Inferior parietal cortex (tissue), 1 donor: ENCODE data around the gene HGS.

Experiments used
- DNase-seq: peaks from one replicate; pipeline ENCODE4 v3.0.0-alpha.2; 2016; ENCODE audit errors: extremely low spot score

HGS gene

DNA sequence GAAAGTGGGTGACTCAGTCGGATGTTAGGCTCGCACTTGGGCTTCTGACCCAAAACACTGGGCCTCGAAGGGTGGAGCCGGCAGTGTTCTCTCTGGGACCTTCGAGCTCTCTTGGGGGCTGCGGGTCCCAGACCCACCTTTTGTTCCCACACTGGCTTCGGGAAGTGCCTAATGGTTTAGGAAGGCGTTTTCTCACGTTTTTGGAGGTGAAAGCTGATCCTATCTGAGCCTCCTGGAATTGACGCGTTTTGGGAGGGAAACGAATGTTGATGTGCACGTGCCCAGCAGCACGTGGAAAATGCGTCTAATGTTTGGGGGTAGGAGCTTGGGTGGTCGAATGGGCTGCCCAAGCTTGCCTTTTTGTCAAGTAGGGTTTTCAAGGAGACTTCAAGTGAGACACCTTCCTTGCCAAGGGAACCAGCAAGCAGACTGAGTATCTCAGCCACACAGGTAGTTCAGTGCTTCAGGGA lies 666 bp downstream of the HGS start:
- no peak for DNase-seq

DNA sequence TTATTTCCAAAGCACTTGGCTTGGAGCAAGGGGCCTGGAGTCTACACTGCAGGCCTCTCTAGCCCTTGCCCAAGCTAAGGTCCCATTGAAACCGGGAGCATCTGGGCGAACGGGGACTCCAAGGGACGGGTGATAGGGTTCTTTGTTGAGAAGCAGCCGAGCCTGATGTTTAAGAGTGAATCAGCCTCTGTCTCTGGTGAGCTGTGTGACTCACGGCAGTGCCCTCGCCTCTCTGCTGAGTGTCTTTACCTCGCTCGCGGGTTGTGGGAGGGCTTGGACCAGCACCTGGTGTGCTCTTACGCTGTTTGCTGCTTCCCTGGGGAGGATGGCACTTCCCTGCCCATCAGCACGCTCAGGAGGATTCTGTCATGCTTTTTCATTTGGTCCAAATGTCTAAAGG lies 1.3 kb downstream of the HGS start:
- no peak for DNase-seq

DNA sequence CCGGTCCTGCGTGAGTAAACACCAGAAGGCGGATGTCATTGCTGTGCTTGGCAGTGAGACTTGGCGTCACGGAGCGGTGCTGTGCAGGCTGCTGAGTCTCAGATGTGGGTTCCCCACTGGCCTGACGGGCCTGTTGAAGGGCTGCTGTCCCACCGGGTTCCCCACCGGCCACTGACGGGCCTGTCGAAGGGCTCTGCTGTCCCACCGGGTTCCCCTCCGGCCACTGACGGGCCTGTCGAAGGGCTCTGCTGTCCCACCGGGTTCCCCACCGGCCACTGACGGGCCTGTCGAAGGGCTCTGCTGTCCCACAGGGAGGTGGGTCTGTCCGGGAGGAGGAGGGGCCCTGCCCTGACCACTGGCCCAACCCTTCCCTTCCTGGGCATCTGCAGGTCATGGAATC lies 2.8 kb downstream of the HGS start:
- no peak for DNase-seq

DNA sequence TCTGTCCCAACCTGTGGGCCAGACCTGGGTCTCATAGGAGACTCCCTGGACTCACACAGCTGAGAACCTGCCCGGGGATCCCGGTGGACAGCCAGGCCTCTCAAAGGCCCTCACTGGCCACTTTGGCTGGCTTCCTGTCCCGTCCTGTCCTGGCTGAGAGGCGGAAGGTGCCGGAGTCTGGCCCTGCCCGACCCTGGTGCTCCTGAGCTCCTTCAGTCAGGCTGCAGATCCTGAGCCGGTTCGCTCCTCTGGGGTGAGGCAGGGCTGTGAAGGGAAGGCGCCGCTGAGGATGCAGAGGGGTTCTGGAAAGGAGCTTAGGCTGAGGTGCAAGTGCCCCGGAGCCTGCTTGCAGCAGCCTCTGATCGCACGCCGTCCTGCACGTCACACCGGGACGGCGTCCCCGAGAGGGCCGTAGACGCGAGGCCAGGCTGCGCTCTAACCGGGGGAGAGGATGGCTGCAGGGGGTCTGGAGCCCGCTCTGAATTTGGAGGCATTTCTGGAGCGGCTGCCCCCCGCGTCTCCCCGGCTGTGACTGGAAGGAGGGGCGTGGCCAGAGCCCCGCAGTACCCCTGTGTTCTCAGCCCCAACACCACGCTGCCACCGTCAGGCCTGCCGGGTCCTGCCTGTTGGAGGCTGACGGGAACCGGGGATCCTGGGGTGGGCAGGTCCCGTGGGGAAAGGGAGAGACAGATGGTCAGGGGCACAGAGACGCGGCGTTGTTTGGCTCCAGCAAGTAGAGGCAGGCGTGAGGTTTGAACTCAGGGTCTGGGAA lies 4.1 kb downstream of the HGS start:
- DNase-seq = no peak

DNA sequence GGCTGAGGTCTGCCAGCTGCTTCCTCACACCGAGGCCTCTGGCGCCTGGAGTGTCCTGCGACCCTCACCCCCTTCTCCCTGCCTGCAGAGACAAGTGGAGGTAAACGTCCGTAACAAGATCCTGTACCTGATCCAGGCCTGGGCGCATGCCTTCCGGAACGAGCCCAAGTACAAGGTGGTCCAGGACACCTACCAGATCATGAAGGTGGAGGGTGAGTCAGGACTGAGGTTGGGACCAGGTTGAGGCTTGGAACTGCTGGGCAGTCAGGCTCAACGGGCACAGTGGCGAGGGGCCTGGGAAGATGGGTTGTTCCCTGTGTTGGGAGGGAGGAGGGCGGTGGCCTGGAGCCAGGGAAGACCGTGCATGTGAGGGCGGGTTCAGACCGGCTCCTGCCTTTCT lies 4.8 kb downstream of the HGS start:
- no peak for DNase-seq

DNA sequence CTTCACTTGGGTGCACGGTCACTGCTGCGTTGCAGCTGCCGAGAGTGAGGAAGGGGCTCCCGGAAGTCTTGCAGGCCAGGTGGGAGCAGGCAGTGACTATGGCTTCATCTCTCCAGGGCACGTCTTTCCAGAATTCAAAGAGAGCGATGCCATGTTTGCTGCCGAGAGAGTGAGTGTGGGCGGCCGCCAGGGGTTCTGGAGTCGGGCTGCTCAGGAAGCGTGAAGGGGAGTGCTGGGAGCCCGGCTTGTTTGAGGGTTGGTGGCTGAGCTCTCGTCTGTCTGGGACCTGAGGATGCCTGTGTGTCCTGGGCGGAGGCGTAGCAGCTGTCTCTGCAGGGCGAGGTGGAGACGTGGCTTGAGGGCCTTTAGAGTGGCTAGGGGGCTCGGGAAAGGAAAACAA lies 6.3 kb downstream of the HGS start:
- no peak for DNase-seq

DNA sequence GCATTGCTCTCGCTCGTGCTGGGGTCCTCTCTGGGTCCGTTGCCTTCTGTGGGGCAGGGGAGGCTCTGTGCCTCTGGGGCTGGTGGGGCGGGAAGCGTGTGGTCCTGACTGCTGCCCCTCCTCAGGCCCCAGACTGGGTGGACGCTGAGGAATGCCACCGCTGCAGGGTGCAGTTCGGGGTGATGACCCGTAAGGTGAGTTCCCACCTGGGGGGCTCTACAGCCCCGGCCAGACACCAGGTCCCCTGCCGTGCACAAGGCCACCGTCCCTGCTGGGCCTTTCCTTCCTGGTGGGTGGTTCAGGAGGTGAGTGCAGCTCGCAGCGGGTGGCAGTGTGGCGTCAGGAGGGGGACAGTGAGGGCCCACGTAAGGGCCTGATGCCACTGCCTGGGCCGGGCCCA lies 6.7 kb downstream of the HGS start:
- no peak for DNase-seq

DNA sequence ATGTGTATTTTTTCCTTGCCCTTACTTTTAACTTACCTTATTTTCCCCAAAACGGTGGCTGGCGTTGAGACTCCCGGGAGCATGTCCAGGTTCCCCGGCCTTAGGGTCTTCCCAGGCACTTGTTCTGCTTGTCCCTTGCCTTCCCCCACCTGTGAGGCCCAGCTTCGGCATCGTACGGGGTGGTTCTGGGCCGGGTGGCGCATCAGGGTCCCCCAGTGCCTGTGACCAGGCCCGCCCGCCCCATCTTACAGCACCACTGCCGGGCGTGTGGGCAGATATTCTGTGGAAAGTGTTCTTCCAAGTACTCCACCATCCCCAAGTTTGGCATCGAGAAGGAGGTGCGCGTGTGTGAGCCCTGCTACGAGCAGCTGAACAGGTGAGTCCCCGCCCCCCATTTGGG lies 7.4 kb downstream of the HGS start:
- DNase-seq = no peak

DNA sequence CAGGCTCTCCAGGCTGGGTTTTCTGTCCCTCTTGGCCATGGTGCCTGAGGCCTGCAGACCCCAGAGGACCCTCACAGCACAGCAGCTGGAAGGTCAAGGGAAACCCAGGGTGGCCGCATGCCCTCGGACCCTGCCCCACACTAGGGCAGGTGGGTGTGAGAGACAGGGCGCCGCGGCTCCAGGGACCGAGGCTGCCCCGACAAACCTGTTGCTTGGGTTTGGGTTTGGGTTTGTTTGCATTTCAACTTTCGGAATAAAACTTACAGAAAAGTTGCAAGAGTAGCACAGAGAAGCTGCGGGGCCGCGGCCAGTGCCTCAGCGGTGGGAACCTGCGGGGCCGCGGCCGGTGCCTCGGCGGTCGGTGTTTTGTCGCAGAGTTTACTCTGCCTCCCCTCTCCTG lies 7.8 kb downstream of the HGS start:
- DNase-seq = no peak

DNA sequence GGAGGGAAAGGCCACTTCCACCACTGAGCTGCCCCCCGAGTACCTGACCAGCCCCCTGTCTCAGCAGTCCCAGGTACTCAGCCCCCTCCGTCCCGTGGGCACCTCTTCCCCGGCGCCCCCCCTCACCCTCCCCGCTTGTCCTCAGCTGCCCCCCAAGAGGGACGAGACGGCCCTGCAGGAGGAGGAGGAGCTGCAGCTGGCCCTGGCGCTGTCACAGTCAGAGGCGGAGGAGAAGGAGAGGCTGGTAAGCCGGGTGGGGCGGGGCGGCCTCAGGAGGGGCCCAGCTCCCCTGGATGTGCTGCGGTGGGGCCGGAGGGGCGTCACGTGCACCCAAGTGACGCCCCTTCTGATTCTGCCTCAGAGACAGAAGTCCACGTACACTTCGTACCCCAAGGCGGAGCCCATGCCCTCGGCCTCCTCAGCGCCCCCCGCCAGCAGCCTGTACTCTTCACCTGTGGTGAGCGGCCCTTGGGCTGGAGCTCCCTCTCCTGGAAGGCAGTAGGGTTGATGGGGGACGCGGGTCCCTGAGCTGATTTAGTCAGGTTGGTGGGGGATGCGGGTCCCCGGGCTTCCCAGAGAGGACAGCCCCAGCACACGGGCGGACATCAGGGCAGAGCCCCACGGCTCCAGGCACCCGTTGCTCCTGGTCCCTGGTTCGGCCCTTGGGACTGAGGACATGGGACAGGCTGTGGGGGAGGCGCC lies 9.8 kb downstream of the HGS start:
- no peak for DNase-seq

DNA sequence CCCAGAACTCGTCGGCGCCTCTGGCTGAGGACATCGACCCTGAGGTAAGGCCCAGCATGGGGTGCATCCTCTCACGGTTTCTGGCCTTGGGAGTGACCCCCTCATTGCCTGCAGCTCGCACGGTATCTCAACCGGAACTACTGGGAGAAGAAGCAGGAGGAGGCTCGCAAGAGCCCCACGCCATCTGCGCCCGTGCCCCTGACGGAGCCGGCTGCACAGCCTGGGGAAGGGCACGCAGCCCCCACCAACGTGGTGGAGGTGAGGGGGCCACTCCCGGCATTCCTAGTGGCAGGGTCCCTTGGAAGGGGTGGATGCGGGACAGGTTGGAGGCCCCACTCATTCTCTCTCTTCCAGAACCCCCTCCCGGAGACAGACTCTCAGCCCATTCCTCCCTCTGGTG lies 11.0 kb downstream of the HGS start:
- DNase-seq = no peak

DNA sequence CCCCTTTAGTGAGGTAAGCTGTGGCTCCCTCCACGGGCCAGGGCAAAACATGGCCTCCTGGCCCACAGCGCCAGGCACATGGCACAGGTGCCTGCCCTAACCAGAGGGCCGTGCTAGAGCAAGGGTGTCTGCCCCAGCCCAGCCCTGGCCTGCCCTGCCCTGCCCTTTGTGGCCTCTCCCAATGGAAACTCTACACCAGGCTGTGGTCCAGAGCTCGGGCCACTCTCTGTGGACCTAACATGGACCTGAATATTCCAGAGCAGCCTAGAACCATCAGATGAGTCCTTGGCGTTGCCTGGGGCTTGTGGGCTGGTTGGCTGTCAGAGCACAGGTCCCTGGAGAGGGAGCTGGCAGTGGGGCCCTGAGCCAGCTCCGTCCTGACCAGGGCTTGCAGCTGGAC lies 11.4 kb downstream of the HGS start:
- no peak for DNase-seq

DNA sequence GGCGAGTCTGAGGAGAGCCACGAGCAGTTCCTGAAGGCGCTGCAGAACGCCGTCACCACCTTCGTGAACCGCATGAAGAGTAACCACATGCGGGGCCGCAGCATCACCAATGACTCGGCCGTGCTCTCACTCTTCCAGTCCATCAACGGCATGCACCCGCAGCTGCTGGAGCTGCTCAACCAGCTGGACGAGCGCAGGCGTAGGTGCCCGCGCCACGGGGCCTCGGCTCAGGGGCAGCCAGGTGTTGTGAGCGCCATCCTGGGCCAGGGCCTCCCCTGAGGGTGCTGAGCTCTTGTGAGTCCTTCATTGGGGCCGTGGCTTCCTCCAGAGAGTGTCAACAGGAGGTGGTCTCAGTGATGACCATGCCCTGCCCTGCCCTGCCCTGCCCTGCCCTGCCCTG lies 12.0 kb downstream of the HGS start:
- no peak for DNase-seq

DNA sequence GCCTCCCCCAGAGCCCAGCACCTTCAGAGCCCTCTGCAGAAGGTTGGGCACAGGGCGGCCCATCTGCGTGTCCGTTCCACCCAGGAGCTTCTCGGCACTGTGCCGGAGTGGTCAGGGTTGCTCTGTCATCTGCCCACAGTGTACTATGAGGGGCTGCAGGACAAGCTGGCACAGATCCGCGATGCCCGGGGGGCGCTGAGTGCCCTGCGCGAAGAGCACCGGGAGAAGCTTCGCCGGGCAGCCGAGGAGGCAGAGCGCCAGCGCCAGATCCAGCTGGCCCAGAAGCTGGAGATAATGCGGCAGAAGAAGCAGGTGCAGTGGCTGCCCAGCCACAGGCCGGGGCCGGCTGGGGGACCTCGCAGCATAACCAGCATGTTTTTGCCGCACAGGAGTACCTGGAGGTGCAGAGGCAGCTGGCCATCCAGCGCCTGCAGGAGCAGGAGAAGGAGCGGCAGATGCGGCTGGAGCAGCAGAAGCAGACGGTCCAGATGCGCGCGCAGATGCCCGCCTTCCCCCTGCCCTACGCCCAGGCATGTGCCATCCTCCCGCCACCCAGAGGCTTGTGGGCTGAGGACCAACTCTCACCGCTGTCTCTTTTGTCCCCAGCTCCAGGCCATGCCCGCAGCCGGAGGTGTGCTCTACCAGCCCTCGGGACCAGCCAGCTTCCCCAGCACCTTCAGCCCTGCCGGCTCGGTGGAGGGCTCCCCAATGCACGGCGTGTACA lies 12.6 kb downstream of the HGS start:
- DNase-seq = no peak

DNA sequence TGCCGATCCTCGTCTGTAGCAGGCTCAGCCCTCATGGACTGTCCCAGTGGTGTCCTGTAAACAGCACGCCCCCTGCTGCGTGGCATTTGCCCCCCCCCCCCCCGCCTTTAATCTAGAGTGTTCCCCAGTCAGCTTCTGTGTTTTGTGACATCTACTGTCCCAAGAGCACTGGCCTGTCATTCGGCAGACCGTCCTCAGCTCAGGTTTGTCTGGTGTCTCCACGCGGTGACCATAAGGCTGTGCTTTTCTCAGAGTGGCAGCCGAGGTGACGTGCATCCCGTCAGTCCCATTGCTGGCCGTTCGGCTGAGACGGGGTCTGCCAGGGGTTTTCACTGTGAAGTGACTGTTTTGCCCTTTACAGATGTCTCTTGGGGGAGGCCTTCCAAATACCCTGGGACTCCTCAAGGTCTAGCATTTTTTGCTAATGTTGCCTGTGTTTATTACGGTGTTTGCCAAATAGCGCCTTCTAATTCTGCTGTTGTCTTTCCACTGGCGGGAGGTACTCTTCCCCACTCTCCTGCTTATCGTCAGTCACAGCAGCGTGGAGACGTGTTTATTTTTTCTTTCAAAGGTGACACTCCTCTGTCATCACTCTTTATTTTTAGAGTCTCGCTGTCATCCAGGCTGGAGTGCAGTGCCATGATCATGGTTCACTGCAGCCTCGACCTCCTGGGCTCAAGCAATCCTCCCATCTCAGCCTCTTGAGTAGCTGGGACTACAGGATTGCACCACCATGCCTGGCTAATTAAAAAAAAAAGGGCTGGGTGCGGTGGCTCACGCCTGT lies 13.6 kb downstream of the HGS start:
- DNase-seq = no peak

DNA sequence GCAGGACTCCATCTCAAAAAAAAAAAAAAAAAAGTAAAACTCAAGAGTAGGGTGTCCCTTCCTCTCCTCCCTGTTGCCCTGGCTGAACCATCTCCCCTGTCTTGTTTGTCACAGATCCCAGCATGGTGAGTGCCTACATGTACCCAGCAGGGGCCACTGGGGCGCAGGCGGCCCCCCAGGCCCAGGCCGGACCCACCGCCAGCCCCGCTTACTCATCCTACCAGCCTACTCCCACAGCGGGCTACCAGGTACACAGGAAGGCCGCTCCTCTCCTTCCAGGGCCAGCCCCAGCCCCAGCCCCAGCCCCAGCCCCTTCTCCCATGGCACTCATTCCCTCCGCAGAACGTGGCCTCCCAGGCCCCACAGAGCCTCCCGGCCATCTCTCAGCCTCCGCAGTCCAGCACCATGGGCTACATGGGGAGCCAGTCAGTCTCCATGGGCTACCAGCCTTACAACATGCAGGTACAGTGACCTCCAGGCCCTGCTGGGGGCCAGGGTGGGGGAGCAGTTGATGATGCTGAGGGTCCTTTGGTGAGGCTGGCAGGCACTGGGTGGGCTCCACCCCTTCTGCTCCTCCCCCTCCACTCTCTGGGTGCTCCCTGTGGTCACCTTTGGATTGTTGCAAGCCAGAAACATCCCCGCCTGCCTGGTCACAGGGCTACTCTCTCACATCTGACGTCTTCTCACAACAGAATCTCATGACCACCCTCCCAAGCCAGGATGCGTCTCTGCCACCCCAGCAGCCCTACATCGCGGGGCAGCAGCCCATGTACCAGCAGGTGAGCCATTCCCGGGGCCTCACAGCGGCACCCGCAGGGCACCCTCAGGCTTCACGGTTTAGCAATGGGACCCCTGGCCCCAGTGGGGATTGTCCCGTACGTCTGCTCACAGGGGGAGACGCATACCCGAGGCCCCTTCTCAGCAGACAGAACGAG lies 16.8 kb downstream of the HGS start:
- DNase-seq = no peak

DNA sequence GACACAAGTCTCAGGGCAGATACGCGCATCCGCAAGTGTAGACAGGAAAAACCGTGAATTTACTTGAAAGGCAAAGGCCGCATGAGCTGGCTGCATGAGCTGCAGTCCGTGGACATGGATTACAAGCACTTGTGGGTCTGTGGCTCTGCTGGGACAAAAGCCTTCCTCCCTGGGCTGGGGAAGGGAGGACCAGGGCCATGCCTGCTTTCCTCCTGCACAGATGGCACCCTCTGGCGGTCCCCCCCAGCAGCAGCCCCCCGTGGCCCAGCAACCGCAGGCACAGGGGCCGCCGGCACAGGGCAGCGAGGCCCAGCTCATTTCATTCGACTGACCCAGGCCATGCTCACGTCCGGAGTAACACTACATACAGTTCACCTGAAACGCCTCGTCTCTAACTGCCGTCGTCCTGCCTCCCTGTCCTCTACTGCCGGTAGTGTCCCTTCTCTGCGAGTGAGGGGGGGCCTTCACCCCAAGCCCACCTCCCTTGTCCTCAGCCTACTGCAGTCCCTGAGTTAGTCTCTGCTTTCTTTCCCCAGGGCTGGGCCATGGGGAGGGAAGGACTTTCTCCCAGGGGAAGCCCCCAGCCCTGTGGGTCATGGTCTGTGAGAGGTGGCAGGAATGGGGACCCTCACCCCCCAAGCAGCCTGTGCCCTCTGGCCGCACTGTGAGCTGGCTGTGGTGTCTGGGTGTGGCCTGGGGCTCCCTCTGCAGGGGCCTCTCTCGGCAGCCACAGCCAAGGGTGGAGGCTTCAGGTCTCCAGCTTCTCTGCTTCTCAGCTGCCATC lies 17.7 kb downstream of the HGS start:
- DNase-seq = no peak

DNA sequence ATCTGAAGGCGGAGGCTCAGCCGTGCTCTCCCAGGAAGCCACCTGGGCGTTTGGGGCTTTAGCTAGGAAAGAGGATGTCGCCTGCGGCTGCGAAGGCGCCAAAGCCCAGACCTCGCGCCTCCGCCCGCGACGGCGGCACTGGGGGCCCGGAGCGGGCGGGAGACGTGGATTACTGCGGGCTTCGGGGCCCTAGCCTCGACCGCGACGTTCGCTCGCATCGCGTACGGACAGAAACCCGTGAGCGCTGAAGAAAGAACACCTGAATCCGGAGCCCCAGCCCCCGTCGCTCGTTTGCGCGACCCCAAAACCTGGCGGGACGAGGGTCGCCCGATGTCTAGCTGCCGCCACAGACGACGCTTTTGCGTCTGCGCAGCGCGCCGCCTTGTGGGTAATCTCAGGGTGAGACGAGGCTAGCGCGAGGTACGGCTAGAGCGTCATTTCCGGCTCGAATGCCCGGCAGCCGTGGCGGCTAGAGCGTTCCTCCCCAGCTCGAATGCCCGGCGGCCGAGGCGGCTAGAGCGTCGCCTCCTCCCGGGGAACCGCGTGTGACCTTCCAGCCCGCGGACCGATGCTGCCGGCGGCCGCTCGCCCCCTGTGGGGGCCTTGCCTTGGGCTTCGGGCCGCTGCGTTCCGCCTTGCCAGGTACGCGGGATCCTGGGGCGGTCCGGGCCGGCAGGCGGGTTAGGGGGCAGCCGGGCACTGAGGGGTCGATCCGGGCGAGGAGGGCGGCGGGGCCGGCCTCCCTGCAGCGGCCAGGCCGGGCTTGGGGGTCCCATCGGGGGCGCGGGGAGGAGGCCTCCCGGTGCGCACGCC lies 19.3 kb downstream of the HGS start, which contains the start of gene MRPL12:
Gene MRPL12 (plus strand): TSS at position 434 of the 813 bp plus-strand sequence. CDS start 135 bp downstream, at position 569.
- peak; percentile 99 for DNase-seq
